Measurements from ENCODE around the gene STAG2.
"Not testable (repeated sequence)": the region's sequence is repeated elsewhere in the genome, so short reads cannot be mapped to it uniquely, and the experiment has no call there.

Gene STAG2

DNA sequence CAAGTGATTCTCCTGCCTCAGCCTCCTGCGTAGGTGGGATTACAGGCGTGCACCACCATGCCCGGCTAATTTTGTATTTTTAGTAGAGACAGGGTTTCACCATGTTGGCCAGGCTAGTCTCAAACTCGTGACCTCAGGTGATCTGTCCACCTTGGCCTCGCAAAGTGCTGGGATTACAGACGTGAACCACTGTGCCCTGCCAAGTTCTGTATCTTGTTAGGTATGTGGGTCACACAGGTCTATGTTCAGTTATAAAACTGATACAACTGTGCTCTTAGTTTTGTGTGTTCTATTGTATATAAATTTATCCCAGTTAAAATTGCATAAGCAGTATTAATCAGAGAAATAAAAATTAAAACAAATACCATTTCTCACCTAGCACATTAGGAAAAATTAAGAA lies 122.9 kb downstream of the STAG2 start:
- not testable (repeated sequence) for DNase-seq

DNA sequence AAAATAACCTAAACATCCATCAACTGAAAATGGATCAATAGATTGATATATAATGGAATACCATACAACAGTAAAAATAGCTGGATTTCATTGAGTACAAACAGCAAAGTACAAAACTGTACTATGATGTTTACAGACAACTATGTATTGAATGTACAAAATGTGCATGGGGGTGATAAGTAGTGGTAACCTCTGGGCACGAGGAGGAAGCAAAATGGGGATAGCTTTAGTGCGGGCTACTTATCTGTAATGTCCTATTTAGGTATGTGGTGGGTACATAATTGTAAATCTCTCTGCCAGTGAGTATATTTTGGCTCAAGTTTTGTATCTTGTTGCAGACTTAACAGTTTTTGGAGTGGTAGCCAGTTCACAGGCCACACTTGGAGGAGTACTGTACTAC lies 123.6 kb downstream of the STAG2 start:
- no peak for DNase-seq

DNA sequence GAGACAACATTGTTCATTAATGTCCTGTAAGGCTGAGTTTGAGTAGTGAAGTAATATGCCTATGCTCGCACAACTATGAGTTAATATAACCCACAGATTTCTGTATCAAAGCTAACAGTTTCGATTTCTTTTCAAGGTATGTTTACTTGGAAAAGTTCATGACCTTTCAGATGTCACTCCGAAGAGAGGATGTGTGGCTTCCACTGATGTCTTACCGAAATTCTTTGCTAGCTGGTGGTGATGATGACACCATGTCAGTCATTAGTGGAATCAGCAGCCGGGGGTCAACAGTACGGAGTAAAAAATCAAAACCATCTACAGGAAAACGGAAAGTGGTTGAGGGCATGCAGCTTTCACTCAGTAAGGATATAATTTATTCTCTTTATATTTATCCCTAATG lies 124.9 kb downstream of the STAG2 start:
- no peak for DNase-seq

DNA sequence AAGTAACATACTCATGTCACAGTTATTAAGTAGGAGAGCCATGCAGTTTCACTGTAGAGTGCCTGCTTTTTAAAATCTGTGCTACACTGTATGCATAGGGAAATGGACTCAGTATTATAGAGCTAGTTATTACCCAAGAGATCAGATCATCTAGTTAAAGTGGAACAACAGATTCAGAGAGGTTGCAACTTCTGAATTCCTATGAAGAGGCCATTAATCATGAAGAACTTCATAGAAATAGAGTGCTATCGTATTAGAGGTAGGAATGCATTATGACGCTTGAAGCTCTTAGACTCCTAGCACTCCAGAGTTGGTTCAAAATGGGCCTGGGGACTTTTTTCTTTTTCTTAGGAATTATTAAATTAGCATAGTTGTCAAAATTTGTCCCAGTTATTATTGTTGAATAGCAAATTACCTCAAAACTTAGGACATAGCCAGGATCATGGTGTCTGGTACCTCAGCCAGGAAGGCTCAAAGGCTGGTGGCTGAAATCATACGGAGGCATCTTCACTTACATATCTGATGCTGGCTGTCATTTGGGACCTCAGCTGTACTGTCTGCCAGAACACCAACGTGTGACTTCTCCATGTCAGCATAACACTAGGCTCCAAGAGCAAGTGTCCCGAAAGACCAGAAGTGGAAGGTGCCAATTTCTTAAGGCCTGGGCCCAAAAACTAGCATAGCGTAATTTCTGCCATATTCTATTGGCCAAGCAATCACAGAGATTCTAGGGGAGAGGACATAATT lies 125.7 kb downstream of the STAG2 start:
- DNase-seq: no peak

- DNase-seq: no peak
Observed at GRCh38 chrX:124093222-124093621, 131.7 kb downstream of the STAG2 start.

GRCh38 chrX:124097116-124097515 lies 135.6 kb downstream of the STAG2 start:
- no peak for DNase-seq

DNA sequence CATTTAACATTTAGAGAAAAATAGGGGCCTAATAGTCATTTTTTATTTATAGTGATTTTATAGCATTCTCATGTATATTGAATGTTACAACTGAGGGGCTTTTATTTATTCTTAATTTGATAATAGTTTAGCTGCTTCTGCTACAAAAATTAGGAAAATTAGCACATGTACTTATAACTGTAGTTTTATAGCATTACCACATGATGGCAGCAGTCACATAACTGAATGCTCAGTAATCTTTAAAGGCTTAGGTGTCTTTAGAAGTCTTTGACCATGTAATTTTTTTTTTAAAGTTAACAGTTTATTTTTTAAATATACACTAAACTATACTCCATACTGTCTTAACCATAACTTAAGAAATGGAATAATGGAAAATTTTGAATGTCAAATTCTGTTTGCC lies 136.6 kb downstream of the STAG2 start:
- DNase-seq: no peak

GRCh38 chrX:124103966-124104365 lies 142.5 kb downstream of the STAG2 start:
- DNase-seq: no peak

GRCh38 chrX:124104512-124104911 lies 143.0 kb downstream of the STAG2 start:
- not testable (repeated sequence) for DNase-seq

DNA sequence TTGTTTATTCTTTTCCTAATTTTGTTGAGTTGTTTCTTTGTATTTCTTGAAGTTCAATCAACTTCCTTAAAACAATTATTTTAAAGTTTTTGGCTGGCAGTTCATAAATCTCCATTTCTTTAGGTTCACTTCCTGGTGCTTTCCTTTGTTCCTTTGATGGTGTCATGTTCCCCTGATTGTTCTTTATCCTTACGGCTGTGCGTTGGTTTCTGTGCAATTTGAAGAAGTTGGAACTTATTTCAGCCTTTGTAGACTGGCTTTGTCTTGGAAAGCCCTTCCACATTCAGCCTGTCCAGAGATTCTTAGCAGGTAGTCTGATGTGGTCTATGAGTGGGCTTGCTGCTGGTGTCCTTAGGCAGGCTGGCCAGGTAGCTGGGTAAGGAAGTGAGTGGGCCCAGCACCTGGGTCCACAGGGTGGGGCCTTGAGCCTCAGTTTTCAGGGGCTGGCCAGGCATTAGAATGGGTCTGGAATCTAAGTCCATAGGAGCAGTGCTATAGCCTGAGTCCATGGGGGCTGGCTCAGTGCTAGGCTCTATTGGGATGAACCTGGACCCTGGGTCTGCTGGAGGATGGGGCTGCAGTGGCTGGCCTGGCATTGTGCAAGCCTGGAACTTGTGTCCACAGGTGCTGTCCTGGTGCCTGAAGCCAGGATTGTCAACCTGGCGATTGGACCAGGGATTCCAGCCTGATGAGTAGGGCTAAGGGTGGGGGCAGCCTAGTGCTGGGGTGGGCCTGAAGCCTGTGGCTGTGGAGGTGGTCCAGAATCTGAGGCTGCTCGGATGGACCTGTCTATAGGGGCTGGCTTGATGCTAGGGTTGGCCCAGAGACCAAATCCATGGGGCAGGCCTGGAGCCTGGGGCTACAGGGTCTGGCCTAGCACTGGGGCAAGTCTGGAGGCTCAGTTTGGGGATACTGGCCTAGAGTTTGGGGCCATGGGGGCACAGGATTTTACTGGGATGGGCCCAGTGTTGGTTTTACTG lies 152.4 kb downstream of the STAG2 start:
- DNase-seq: no peak

GRCh38 chrX:124117325-124117724 lies 155.8 kb downstream of the STAG2 start:
- no peak for DNase-seq

- no peak for DNase-seq
Observed at GRCh38 chrX:124125471-124125870, 164.0 kb downstream of the STAG2 start.

GRCh38 chrX:124127496-124127895 lies 166.0 kb downstream of the STAG2 start:
- no peak for DNase-seq

GRCh38 chrX:124132437-124132836 lies 170.9 kb downstream of the STAG2 start:
- not testable (repeated sequence) for DNase-seq

GRCh38 chrX:124145749-124146148 lies 184.2 kb downstream of the STAG2 start:
- DNase-seq: no peak

GRCh38 chrX:124151195-124151594 lies 189.7 kb downstream of the STAG2 start:
- DNase-seq: no peak

All from NCI-H1092 (cell line).